Liver (tissue), 9 donors: ENCODE results near the gene RDX. TPM values are rescaled to one million over a fixed set of nuclear protein-coding genes. Genes with fewer than 3 reads are reported as not detected.

ENCODE experiments used
- DNase-seq: peaks from one replicate; pipeline ENCODE4 v3.0.0-alpha.2; 2017; ENCODE audit warnings: low spot score
- H3K27ac ChIP-seq, 2 donors: one replicate each; pipeline ENCODE4 v1.7.0; 2013; ENCODE audit warnings: inconsistent platforms in 2 of 2, low read length in 2 of 2, control low read depth in 1 of 2, low read depth in 1 of 2, mild to moderate bottlenecking in 1 of 2
- H3K27me3 ChIP-seq, 4 donors: one replicate each; pipeline versions ENCODE4 v1.6.1 to v1.7.0; 2013; ENCODE audit warnings: low read length in 3 of 4, inconsistent platforms in 1 of 4, mild to moderate bottlenecking in 1 of 4, moderate library complexity in 1 of 4; ENCODE audit not compliant: control insufficient read depth in 4 of 4, insufficient read depth in 4 of 4
- H3K36me3 ChIP-seq, 4 donors: one replicate each; pipeline versions ENCODE4 v1.6.1 to v1.7.0; 2013; ENCODE audit warnings: low read length in 3 of 4, mild to moderate bottlenecking in 3 of 4, low read depth in 1 of 4, moderate library complexity in 1 of 4; ENCODE audit not compliant: control insufficient read depth in 4 of 4, insufficient read depth in 3 of 4
- H3K4me1 ChIP-seq, 4 donors: one replicate each; pipeline versions ENCODE4 v1.6.1 to v1.7.0; 2013; ENCODE audit warnings: low read length in 3 of 4, mild to moderate bottlenecking in 3 of 4, moderate library complexity in 1 of 4; ENCODE audit not compliant: control insufficient read depth in 4 of 4, insufficient read depth in 4 of 4
- H3K4me3 ChIP-seq, 3 donors: one replicate each; pipeline versions ENCODE4 v1.6.1 to v1.7.0; 2013; ENCODE audit warnings: low read length in 3 of 3, control low read depth in 1 of 3, low read depth in 1 of 3, mild to moderate bottlenecking in 1 of 3
- H3K9ac ChIP-seq, 2 donors: one replicate each; pipeline ENCODE4 v1.7.0; 2013; ENCODE audit warnings: low read length in 2 of 2, mild to moderate bottlenecking in 2 of 2, moderate library complexity in 2 of 2, control low read depth in 1 of 2, low read depth in 1 of 2
- H3K9me3 ChIP-seq, 4 donors: one replicate each; pipeline versions ENCODE4 v1.6.1 to v1.7.0; 2013; ENCODE audit warnings: low read length in 3 of 4; ENCODE audit not compliant: control insufficient read depth in 4 of 4
- ATF3 ChIP-seq: IDR thresholded peaks from 2 replicates; pipeline ENCODE4 v1.6.1; 2016; ENCODE audit warnings: antibody characterized with exemption
- CTCF ChIP-seq: fragments of 150-350 bp; IDR thresholded peaks from 2 replicates; pipeline ENCODE4 v1.5.1; 2017; ENCODE audit warnings: improper control_type of control experiment, low read depth, low read length; ENCODE audit not compliant: missing input control
- EGR1 ChIP-seq, 2 donors: IDR thresholded peaks; 2 replicates each; pipeline ENCODE4 v1.6.1; 2016 to 2018; ENCODE audit warnings: antibody characterized with exemption in 2 of 2, low read depth in 2 of 2
- FOXA1 ChIP-seq: IDR thresholded peaks from 2 replicates; pipeline ENCODE4 v1.6.1; 2016; ENCODE audit warnings: antibody characterized with exemption
- FOXA2 ChIP-seq: IDR thresholded peaks from 2 replicates; pipeline ENCODE4 v1.6.1; 2016; ENCODE audit warnings: antibody characterized with exemption
- GABPA ChIP-seq, 2 donors: IDR thresholded peaks in 1 of 2; conservative IDR thresholded peaks in 1 of 2; 2 replicates each; pipeline ENCODE4 v1.6.1; 2016; ENCODE audit warnings: antibody characterized with exemption in 2 of 2, mild to moderate bottlenecking in 1 of 2, moderate library complexity in 1 of 2
- HNF4A ChIP-seq, 2 donors: conservative IDR thresholded peaks; 2 replicates each; pipeline ENCODE4 v1.6.1; 2016; ENCODE audit warnings: antibody characterized with exemption in 2 of 2, mild to moderate bottlenecking in 2 of 2
- HNF4G ChIP-seq: IDR thresholded peaks from 2 replicates; pipeline ENCODE4 v1.6.1; 2016; ENCODE audit warnings: antibody characterized with exemption
- JUND ChIP-seq, 2 donors: IDR thresholded peaks; 2 replicates each; pipeline ENCODE4 v1.6.1; 2016; ENCODE audit warnings: antibody characterized with exemption in 2 of 2
- MAX ChIP-seq: IDR thresholded peaks from 2 replicates; pipeline ENCODE4 v1.6.1; 2016; ENCODE audit warnings: antibody characterized with exemption
- NR2F2 ChIP-seq: IDR thresholded peaks from 2 replicates; pipeline ENCODE4 v1.6.1; 2016; ENCODE audit warnings: antibody characterized with exemption
- RAD21 ChIP-seq, 2 donors: IDR thresholded peaks; 2 replicates each; pipeline ENCODE4 v1.6.1; 2016; ENCODE audit warnings: antibody characterized with exemption in 2 of 2, mild to moderate bottlenecking in 2 of 2
- REST ChIP-seq: IDR thresholded peaks from 2 replicates; pipeline ENCODE4 v1.6.1; 2016; ENCODE audit warnings: antibody characterized with exemption, mild to moderate bottlenecking
- RXRA ChIP-seq, 2 donors: IDR thresholded peaks; 2 replicates each; pipeline ENCODE4 v1.6.1; 2017 to 2018; ENCODE audit warnings: antibody characterized with exemption in 2 of 2, mild to moderate bottlenecking in 1 of 2
- SP1 ChIP-seq: IDR thresholded peaks from 2 replicates; pipeline ENCODE4 v1.6.1; 2018; ENCODE audit warnings: antibody characterized with exemption, mild to moderate bottlenecking
- TAF1 ChIP-seq: conservative IDR thresholded peaks from 2 replicates; pipeline ENCODE4 v1.6.1; 2016; ENCODE audit warnings: antibody characterized with exemption, mild to moderate bottlenecking
- YY1 ChIP-seq: IDR thresholded peaks from 2 replicates; pipeline ENCODE4 v1.6.1; 2016; ENCODE audit warnings: antibody characterized with exemption, mild to moderate bottlenecking
- ZBTB33 ChIP-seq: IDR thresholded peaks from 2 replicates; pipeline ENCODE4 v1.6.1; 2016; ENCODE audit warnings: antibody characterized with exemption
- WGBS: extraction: QIAGEN DNeasy Blood & Tissue Kit; methylation state at CpG from one replicate; pipeline ENCODE4 v1.1.7; 2013; 5-methylcytosine and 5-hydroxymethylcytosine counted together
- polyA plus RNA-seq, 2 donors: library from polyadenylated mRNA; stranded (reverse) in 1 of 2; unstranded in 1 of 2; fragments of 200-250 nt in 1 of 2; fragments of >200 nt in 1 of 2; fragmentation: Nextera tagmentation in 1 of 2; extraction: Ambion mirVana in 1 of 2; gene quantifications; one replicate each; pipeline versions ENCODE4 v1.2.1 to v1.2.3, GENCODE V29; 2013 to 2015
- total RNA-seq, 2 donors: library from RNA; depleted of rRNA; stranded (reverse); fragments of >200 nt; gene quantifications; one replicate each; pipeline ENCODE4 v1.2.3, GENCODE V29; 2014
- donor health status: healthy.
- donor health status: healthy.
- donor health status: healthy.
- donor health status: healthy.
- donor health status: healthy.

RDX gene
- total and polyA plus RNA-seq, 4 donors: 19.9 to 116 (median 53.9) TPM

- no peaks in the 10 kb centered on the region for H3K27me3 ChIP-seq
- H3K27ac ChIP-seq: no peak overlapping the region
- H3K4me3 ChIP-seq: peak overlapping the region in 2 of 3 donors; percentile 67 to 98
- H3K4me1 ChIP-seq: peaks cover 6 to 42% (median 27%) of the 10 kb centered on the region in 4 donors
- H3K9ac ChIP-seq: peak overlapping the region; percentile 31 to 67
- no peak for TF ChIP-seq REST
- TF ChIP-seq MAX: no peak
- no peak for TF ChIP-seq HNF4G
- TF ChIP-seq EGR1 (IDR thresholded peaks at IDR 0.05; ENCODE audit: low read depth in 2 of 2): no peak
- no peak for TF ChIP-seq NR2F2
- no peak for TF ChIP-seq JUND (IDR thresholded peaks at IDR 0.05)
- no peak for TF ChIP-seq YY1
- TF ChIP-seq GABPA (IDR thresholded peaks at IDR 0.05 in 1 of 2, conservative IDR thresholded peaks at IDR 0.05 in 1 of 2): no peak
- no peak for TF ChIP-seq SP1
- no peak for TF ChIP-seq TAF1
- no peak for TF ChIP-seq RXRA (IDR thresholded peaks at IDR 0.05)
- H3K9me3 ChIP-seq: no peaks in the 10 kb centered on the region
- no peak for DNase-seq
- WGBS: 5% methylated on average over 4 of the region's 4 CpGs
- peaks cover 0 to 2% (median 0%) of the 10 kb centered on the region in 4 donors for H3K36me3 ChIP-seq
These were observed 1.3 kb downstream of the RDX start for GRCh38 chr11:110295086-110295485.

GRCh38 chr11:110294509-110294908, 1.9 kb downstream of the RDX start:
- Histone ChIP-seq H3K27ac (no peak overlapping the region), H3K9me3 (no peaks in the 10 kb centered on the region), H3K9ac (no peak overlapping the region), H3K4me1 (peaks cover 6 to 42% (median 27%) of the 10 kb centered on the region in 4 donors), H3K36me3 (peaks cover 0 to 2% (median 0%) of the 10 kb centered on the region in 4 donors), H3K4me3 (peak overlapping the region in 1 of 3 donors; percentile 67), H3K27me3 (no peaks in the 10 kb centered on the region)
- no peak for TF ChIP-seq TAF1
- TF ChIP-seq MAX: no peak
- no peak for TF ChIP-seq YY1
- no peak for TF ChIP-seq SP1
- TF ChIP-seq RXRA (IDR thresholded peaks at IDR 0.05): no peak
- TF ChIP-seq CTCF: no peak
- no peak for TF ChIP-seq HNF4G
- no peak for TF ChIP-seq GABPA (IDR thresholded peaks at IDR 0.05 in 1 of 2, conservative IDR thresholded peaks at IDR 0.05 in 1 of 2)
- TF ChIP-seq FOXA1: no peak
- TF ChIP-seq RAD21 (IDR thresholded peaks at IDR 0.05): no peak
- TF ChIP-seq REST: no peak
- TF ChIP-seq HNF4A (conservative IDR thresholded peaks at IDR 0.05): no peak
- no peak for TF ChIP-seq EGR1 (IDR thresholded peaks at IDR 0.05; ENCODE audit: low read depth in 2 of 2)
- TF ChIP-seq NR2F2: no peak
- no peak for TF ChIP-seq JUND (IDR thresholded peaks at IDR 0.05)
- no peak for TF ChIP-seq ZBTB33
- no peak for TF ChIP-seq ATF3
- TF ChIP-seq FOXA2: no peak
- no peak for DNase-seq
- WGBS: 43% methylated on average over 6 of the region's 6 CpGs
